HG02798 (cell line): Measurements from ENCODE around the gene MB.

Experiments
- ATAC-seq: cut with Tn5 transposase; IDR thresholded peaks from one replicate; pipeline ENCODE4 v1.9.1; 2021; ENCODE audit warnings: mild to moderate bottlenecking; ENCODE audit not compliant: unreplicated experiment, poor library complexity

The MB gene

GRCh38 chr22:35619336-35620094 lies 2.4 kb upstream of the MB start:
- no peak for ATAC-seq

- ATAC-seq = no peak
Observed at GRCh38 chr22:35618427-35619223, 1.5 kb upstream of the MB start.

GRCh38 chr22:35616043-35616442 lies 1.1 kb downstream of the MB start:
- ATAC-seq = no peak

- ATAC-seq = no peak
Observed at GRCh38 chr22:35615156-35615555, 2.0 kb downstream of the MB start.

- ATAC-seq = no peak
Observed at GRCh38 chr22:35614404-35614803, 2.7 kb downstream of the MB start.

GRCh38 chr22:35612903-35613302 lies 4.2 kb downstream of the MB start:
- no peak for ATAC-seq

GRCh38 chr22:35611891-35612576 lies 5.1 kb downstream of the MB start:
- ATAC-seq = no peak

- no peak for ATAC-seq
Observed at GRCh38 chr22:35611200-35611890, 5.8 kb downstream of the MB start.

GRCh38 chr22:35610741-35611140 lies 6.4 kb downstream of the MB start:
- ATAC-seq = no peak

GRCh38 chr22:35609761-35610160 lies 7.4 kb downstream of the MB start:
- no peak for ATAC-seq

GRCh38 chr22:35609261-35609660 lies 7.9 kb downstream of the MB start:
- no peak for ATAC-seq

GRCh38 chr22:35608088-35608487 lies 9.0 kb downstream of the MB start:
- no peak for ATAC-seq

GRCh38 chr22:35606916-35607315 lies 10.2 kb downstream of the MB start:
- ATAC-seq = no peak

GRCh38 chr22:35605851-35606481 lies 11.2 kb downstream of the MB start:
- ATAC-seq = no peak

GRCh38 chr22:35605369-35605680 lies 11.8 kb downstream of the MB start:
- ATAC-seq = no peak

GRCh38 chr22:35604621-35605368 lies 12.3 kb downstream of the MB start:
- ATAC-seq = no peak

GRCh38 chr22:35601743-35602615 lies 15.2 kb downstream of the MB start:
- ATAC-seq = no peak

- no peak for ATAC-seq
Observed at GRCh38 chr22:35601013-35601580, 16.0 kb downstream of the MB start.
